ENCODE data around the gene LRCH2.
"Not testable (repeated sequence)": the region's sequence is repeated elsewhere in the genome, so short reads cannot be mapped to it uniquely, and the experiment has no call there.

Gene LRCH2, protein sequence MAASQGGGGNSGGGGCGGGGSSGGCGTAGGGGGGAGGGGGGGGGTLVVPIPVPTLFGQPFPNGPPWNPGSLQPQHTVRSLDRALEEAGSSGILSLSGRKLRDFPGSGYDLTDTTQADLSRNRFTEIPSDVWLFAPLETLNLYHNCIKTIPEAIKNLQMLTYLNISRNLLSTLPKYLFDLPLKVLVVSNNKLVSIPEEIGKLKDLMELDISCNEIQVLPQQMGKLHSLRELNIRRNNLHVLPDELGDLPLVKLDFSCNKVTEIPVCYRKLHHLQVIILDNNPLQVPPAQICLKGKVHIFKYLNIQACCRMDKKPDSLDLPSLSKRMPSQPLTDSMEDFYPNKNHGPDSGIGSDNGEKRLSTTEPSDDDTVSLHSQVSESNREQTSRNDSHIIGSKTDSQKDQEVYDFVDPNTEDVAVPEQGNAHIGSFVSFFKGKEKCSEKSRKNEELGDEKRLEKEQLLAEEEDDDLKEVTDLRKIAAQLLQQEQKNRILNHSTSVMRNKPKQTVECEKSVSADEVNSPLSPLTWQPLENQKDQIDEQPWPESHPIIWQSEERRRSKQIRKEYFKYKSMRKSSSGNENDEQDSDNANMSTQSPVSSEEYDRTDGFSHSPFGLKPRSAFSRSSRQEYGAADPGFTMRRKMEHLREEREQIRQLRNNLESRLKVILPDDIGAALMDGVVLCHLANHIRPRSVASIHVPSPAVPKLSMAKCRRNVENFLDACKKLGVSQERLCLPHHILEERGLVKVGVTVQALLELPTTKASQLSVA

DNA sequence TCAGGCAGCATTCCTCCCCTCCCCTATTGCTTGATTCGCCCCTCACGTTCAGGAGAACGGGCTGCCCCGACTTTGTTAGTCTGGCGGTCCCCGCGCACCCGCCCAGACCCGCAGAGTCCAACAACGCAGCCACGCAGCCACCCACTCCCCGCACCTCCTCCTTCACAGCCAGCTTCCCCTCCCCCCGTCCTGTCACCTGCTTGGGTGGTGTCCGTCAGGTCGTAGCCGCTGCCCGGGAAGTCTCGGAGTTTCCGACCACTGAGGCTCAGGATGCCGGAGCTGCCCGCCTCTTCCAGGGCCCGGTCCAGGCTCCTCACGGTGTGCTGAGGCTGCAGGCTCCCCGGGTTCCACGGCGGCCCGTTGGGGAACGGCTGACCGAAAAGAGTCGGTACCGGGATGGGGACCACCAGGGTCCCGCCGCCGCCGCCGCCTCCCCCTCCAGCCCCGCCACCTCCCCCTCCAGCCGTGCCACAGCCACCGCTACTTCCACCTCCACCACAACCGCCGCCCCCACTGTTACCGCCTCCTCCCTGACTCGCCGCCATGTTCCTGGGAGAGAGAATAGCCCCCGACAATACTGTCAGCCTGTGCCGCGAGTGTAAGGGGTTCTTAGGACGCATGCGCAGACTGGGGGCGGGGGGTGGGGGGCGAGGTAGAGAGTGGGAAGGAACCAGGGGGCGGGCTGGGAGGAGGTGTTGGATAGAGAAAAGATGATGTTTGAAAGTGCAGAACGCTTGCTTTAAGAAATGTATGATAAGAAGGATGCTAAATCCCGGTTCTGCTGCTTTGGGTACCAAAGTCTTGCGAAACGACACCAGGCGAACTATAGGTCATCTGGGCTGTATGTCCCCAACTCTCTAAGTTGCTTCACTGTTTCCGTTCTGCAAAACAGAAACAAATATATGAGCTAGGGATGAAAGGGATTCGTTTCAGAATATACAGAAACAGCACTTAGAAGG, at the start of gene LRCH2:
TSS of gene LRCH2 (minus strand) at position 600 of the 959 bp plus-strand sequence. CDS start at position 545, 55 bp downstream.
- DNase-seq: no peak

DNA sequence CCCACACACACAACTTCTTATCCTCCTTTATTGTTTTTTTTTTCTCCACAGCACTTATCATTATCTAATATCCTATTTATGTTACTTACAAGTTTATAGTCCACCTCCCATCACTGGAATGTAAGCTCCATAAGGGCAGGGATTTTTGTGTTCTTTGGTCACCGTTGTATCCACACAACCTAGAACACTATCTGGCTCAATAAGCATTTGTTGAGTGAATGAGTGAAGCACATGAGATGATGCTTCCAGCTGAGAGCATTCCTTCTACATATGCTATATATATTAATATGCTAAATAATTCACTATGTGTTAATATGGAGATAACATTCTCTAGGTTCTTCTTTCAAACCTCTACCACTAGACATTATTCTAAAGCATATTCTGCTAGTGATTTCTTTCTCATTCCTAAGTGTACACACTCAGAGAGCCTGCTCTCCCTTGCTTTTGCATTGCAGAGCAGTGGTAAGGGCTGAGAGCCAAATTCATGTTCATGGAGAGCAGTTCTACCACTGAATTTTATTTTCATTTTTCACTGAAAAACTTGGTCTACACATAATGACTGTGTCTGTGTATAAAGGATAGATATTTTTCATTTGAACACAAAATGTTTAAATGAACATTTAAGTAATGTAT, 35.3 kb upstream of the LRCH2 start:
- no peak for DNase-seq

DNA sequence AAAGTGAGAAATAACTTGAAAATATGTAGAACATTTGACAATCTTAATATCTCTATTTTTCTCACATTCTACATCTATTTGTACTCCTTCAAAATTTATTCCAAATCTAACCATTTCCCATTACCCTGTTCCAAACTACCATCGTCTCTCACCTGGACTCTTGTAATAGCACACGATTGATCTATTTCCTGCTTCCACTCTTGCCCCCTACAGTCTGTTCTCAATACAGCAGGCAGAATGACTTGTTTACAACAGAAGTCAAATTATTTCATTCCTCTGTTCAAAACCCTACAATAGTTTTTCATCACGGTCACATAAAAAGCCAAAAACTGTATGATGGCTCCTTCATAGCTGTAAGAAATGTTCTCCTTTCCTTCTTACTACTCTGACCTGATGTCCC, 34.5 kb upstream of the LRCH2 start:
- DNase-seq: no peak

- no peak for DNase-seq
Observed at GRCh38 chrX:115266300-115266699, 32.4 kb upstream of the LRCH2 start.

GRCh38 chrX:115264009-115264408, 30.1 kb upstream of the LRCH2 start:
- DNase-seq: no peak

DNA sequence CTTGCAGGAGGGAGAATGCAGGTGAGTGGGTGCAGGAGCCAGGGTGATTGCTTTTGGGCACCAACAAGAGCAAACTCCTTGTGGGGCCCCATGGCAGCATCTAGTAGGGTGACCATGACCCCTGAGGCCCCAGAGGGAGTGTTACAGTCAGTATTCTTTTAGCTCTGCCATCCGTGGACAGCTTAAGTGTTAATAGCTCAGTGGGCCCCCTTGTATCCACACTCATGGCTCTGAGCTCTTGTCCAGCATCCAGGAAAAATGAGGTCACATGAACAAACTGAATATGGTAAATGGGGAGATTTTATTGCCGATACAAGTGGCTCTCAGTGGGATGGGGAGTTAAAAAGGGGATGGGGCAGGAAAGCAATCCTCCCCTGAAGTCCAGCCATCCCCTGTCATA, 27.3 kb upstream of the LRCH2 start:
- no peak for DNase-seq

GRCh38 chrX:115260330-115260729, 26.4 kb upstream of the LRCH2 start:
- no peak for DNase-seq

DNA sequence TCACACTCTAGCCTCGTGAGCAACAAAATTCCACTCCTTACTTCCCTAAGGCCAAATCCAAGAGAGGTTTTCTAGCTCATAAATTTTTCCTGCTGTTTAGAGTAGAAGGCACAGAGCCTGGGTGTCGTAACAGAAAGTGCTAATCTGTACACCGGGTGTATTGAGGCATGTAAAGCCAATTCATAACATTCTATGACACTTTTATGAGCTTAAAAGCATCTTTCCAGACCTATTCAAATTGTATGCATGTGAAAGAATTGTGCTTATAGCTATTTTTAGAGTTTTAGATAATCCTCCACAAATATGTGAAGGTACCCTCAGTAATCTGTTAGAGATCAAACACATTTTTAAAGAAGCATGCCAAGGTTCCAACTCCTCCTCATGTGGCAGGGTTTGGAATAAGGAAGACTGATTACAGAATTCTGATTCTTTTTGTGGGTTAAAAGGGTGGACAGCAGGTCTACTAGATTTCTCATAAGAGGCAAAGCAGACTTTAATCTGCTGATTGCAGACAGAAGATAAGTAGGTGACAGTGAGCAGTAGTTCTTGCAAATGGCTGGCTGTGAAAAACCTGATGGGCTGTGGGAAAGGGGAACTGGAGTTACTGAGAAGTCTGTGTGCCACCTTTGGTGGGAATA, 25.5 kb upstream of the LRCH2 start:
- DNase-seq: no peak

DNA sequence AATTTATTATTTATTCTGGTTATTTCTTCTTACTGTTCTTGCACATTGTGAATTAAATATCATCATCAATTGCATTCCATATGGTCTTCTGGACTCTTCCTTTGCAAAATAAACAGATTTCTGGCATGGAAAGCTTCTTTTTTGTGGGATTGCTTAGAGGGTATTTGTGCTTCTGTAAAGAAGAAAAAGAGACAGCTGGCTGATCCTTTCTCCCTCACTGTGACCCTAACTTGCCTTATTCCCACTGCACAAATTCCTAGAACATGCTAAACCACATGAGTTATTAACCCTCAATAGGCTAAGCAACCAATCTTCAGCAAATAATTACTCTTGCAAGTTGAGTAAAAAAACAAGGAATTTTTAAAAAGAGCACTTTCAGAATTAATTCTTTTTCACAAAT, 23.8 kb upstream of the LRCH2 start:
- no peak for DNase-seq

DNA sequence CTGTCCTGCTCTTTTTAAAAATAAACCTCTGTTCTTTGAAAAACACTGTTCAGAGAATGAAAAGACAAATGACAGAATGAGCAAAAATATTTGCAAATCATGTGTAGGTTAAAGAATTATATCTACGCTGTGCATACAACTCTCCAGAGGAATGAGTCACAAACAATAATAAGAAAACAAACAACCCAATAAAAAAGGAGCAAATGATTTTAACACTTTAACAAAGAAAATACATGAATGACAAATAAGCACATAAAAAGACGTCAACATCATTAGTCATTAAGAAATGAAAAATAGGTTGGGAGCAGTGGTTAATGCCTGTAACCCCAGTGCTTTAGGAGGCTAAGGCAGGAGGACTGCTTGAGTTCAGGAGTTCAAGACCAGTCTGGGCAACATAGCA, 21.1 kb upstream of the LRCH2 start:
- no peak for DNase-seq

DNA sequence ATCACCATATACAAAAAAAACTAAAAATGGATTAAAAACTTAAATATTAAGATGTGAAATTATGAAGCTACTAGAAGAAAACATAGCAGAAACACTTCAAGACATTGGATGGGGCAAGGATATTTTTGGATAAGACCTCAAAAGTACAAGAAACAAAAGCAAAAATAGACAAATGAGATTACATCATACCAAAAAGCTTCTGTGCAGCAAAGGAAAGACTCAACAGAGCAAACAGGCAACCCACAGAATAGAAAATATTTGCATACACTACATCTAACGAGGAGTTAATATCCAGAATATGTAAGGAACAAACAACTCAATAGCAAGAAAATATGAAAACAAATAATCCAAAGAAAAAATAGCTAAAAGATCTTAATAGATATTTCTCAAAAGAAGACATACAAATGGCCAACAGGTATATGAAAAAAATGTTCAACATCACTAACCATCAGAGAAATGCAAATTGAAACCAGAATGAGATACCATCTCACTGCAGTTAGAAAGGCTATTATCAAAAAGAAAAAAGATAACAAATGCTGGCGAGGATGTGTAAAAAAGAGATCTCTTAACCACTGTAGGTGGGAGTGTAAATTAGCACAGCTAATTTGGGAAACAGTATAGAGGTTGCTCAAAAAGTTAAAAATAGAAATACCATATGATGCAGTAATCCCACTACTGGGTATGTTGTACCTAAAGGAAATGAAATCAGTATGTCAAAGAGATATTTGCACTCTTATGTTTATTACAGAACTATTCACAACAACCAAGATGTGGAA, 17.8 kb upstream of the LRCH2 start:
- DNase-seq: no peak

GRCh38 chrX:115237056-115237455, 3.2 kb upstream of the LRCH2 start:
- no peak for DNase-seq

GRCh38 chrX:115236560-115236959, 2.7 kb upstream of the LRCH2 start:
- DNase-seq: no peak

DNA sequence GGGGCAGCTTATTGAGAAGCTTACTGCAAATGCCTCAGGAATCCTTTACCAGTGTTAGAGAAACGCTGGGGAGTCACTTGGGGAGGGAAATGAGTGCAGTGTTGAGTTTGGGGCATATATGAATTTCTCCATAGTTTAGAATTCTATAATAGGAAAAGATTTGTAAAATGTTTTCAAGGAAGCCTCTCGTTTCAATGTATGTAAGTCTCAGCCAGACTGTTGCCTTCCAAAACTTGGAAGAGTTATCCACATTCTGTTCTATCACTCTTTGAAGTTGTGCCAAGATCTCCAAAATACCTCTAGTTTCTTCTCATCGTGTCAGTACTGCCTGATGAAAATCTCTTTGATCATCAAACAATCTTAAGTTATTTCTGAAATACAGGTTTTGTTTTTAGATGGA, 565 bp upstream of the LRCH2 start:
- no peak for DNase-seq

DNA sequence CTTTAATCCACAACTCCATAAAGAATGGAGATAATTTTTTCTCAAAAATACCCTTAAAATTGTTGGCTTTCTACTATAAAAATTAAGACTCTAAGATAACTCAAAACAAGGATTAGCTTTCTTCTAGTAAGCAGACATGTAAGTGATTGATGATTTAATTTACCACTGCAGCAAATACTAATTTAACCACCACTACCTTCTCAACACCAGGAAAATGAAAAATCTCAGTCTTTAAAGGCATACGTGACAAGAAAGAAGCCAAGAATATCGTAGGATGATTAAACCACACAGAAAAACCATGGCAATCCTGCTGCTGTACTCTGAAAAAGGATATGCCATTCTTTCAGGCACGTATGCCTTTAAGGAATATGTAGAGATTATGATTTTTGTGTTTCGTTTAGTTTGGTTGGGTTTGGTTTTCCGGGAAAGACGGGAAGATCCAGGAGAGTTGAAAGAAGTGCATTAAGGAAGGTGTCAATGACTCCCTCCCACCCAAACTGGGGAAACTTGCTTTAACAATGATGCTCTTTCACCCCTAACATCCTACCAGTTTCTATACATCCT, 881 bp downstream of the LRCH2 start:
- no peak for DNase-seq

GRCh38 chrX:115229337-115230003, 4.4 kb downstream of the LRCH2 start:
- no peak for DNase-seq

GRCh38 chrX:115226929-115227328, 7.0 kb downstream of the LRCH2 start:
- no peak for DNase-seq

DNA sequence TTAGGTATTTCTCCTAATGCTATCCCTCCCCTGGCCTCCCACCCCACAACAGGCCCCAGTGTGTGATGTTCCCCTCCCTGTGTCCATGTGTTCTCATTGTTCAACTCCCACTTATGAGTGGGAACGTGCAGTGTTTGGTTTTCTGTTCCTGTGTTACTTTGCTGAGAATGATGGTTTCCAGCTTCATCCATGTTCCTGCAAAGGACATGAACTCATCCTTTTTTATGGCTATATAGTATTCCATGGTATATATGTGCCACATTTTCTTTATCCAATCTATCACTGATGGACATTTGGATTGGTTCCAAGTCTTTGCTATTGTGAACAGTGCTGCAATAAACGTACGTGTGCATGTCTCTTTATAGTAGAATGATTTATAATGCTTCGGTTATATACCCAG, 16.6 kb downstream of the LRCH2 start:
- DNase-seq: not testable (repeated sequence)

- no peak for DNase-seq
Observed at GRCh38 chrX:115214605-115215004, 19.3 kb downstream of the LRCH2 start.

GRCh38 chrX:115214151-115214550, 19.7 kb downstream of the LRCH2 start:
- DNase-seq: no peak
